ENCODE data around the gene DFFA. TPM values are rescaled to one million over a fixed set of nuclear protein-coding genes. Genes with fewer than 3 reads are reported as not detected.

The DFFA gene
- total and polyA plus RNA-seq, 9 of the 15 experiments (the other 6 are each of a cell fraction or from before 2014, with no cell fraction given) = 39.6 to 74.8 (median 59.2) TPM

GRCh38 chr1:10415211-10415930 is 57.0 kb downstream of the DFFA start (continued):
- TF ChIP-seq ELK1 (CRISPR knock-in tag; IDR thresholded peaks at IDR 0.05) (no peak), ZNF232 (CRISPR knock-in tag; IDR thresholded peaks at IDR 0.05) (no peak), SAFB2 (IDR thresholded peaks at IDR 0.05; ENCODE audit: borderline replicate concordance, low read depth, low read length, severe bottlenecking) (no peak), POLR2B (IDR thresholded peaks at IDR 0.05; ENCODE audit: low read depth, partially characterized antibody) (peak; percentile 31), HOXB6 (CRISPR knock-in tag; IDR thresholded peaks at IDR 0.05; ENCODE audit: borderline replicate concordance) (no peak), PCBP2 (IDR thresholded peaks at IDR 0.05; ENCODE audit: low read depth, low read length, poor library complexity, severe bottlenecking) (no peak), ZNF655 (CRISPR knock-in tag; IDR thresholded peaks at IDR 0.05) (no peak), ETV6 (IDR thresholded peaks at IDR 0.05; ENCODE audit: borderline replicate concordance in 1 of 2, low read depth in 2 of 2, low read length in 1 of 2) (peak; percentile 34 to 49; a peak in 1 of 4 replicates), ETV6 (CRISPR knock-in tag; IDR thresholded peaks at IDR 0.05; ENCODE audit: borderline replicate concordance) (no peak), TSC22D4 (tag; IDR thresholded peaks at IDR 0.05) (no peak), GATAD2A (IDR thresholded peaks at IDR 0.05) (peak; percentile 44; the same call in 1 of the 2 replicates), TEAD2 (tag; IDR thresholded peaks at IDR 0.05) (0 out of 2 replicates have a peak, but pooled peaks have one; percentile 13), EP300 (IDR thresholded peaks at IDR 0.05; ENCODE audit: low read length) (peak; percentile 83), CBX8 (IDR thresholded peaks at IDR 0.05; ENCODE audit: borderline replicate concordance, extremely low read depth, low read depth, low read length, poor library complexity, severe bottlenecking) (no peak), ILF3 (IDR thresholded peaks at IDR 0.05; ENCODE audit: borderline replicate concordance) (no peak), ZBTB8A (IDR thresholded peaks at IDR 0.05; ENCODE audit: partially characterized antibody) (no peak), FOXO4 (CRISPR knock-in tag; IDR thresholded peaks at IDR 0.05) (no peak), EP400 (IDR thresholded peaks at IDR 0.05) (peak; percentile 84), HNRNPLL (IDR thresholded peaks at IDR 0.05; ENCODE audit: low read depth, low read length, poor library complexity, severe bottlenecking) (no peak), SIN3A (IDR thresholded peaks at IDR 0.05; ENCODE audit: borderline replicate concordance in 2 of 2, control insufficient read depth in 1 of 2, low read depth in 2 of 2, low read length in 2 of 2) (no peak), POLR2AphosphoS2 (IDR thresholded peaks at IDR 0.05; ENCODE audit: low read length) (no peak), SNAPC5 (CRISPR knock-in tag; IDR thresholded peaks at IDR 0.05) (no peak), KDM4B (IDR thresholded peaks at IDR 0.05; ENCODE audit: borderline replicate concordance in 2 of 2, low read depth in 1 of 2) (no peak)

Measured in K562 (cell line).